Astrocyte (in vitro differentiated cells and primary cell): ENCODE results near the gene PPP1R11.
A peak's percentile ranks its signal among the peaks of the same experiment; 100 is the strongest.

Experiments used
- EZH2 ChIP-seq: IDR thresholded peaks from 2 replicates; pipeline ENCODE4 v1.6.1; 2012; ENCODE audit warnings: mild to moderate bottlenecking, low read length, inconsistent platforms; ENCODE audit not compliant: insufficient read depth
- TF ChIP-seq, protein P1 (sequence below): IDR thresholded peaks from 2 replicates; pipeline ENCODE4 v1.5.1; 2011; ENCODE audit warnings: low read depth, mild to moderate bottlenecking, inconsistent platforms, low read length, moderate library complexity; ENCODE audit not compliant: insufficient read depth

DNA sequence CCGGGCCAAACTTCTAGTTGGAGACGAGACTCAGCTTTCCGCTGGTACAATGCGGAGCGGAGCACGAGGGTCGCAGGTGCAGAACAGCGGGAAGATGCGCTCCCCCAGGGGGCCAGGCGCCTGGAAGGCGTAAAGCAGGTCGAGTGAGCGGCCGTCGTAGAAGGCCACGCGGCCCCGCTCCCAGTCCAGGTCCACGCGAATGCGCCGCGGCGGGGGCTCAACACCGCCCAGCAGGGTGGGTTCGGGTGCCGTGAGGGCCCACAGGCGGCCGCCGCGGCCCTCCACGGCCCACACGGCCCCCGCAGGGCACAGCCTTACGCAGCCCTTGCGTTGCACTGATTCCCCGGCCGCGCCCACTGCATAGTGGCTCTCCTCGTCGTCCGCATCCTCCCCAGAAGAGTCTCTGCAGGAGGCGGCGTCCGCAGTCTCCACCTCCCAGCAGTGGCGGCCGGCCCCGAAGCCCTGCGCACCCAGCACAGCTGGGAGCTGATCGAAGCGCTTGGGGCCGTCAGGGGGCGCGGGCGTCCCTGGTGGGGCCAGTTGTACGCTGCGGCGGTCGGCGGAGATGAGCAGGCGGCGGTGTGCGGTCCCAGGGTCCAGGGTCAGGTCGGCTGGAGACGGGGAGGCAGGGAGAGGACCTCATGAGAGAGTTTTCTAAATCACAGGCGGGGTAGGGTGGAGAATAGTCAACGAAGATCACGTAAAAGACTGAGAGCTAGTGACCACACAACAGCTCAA lies 4.3 kb downstream of the PPP1R11 start:
- TF ChIP-seq EZH2 = peak; percentile 76
- TF ChIP-seq, protein P1, sequence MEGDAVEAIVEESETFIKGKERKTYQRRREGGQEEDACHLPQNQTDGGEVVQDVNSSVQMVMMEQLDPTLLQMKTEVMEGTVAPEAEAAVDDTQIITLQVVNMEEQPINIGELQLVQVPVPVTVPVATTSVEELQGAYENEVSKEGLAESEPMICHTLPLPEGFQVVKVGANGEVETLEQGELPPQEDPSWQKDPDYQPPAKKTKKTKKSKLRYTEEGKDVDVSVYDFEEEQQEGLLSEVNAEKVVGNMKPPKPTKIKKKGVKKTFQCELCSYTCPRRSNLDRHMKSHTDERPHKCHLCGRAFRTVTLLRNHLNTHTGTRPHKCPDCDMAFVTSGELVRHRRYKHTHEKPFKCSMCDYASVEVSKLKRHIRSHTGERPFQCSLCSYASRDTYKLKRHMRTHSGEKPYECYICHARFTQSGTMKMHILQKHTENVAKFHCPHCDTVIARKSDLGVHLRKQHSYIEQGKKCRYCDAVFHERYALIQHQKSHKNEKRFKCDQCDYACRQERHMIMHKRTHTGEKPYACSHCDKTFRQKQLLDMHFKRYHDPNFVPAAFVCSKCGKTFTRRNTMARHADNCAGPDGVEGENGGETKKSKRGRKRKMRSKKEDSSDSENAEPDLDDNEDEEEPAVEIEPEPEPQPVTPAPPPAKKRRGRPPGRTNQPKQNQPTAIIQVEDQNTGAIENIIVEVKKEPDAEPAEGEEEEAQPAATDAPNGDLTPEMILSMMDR = no peak
